ENCODE measurements around the gene ZFX. TPM values are rescaled to one million over a fixed set of nuclear protein-coding genes. Genes with fewer than 3 reads are reported as not detected.
"Not testable (repeated sequence)": the region's sequence is repeated elsewhere in the genome, so short reads cannot be mapped to it uniquely, and the experiment has no call there.

ZFX gene
- total and polyA plus RNA-seq, 11 donors = 6.4 to 70.5 (median 41.4) TPM

DNA sequence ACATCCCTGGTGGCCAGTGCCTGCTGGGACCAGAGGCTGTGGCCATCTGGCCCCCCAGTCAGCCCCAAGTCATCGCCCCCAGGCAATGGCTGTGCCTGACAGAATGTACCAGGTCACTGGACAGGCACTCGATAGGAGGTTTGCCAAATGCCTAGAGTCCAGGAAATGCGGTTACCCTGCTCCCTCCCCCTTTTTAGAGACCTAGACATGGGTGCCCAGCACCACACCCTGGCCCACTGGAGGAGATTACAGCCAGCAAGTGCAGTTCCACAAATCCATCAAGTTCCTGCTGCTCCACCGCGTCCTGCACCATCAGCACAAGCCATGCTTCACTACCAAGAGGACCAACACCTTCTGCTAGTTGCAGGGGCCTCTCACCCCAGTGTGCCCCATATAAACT is 16.2 kb upstream of the ZFX start:
- H3K4me3 ChIP-seq = no peak overlapping the region
- intact Hi-C loops (cut with DNase I) = no loop called here
- H3K36me3 ChIP-seq = no peaks in the 10 kb centered on the region
- no peaks in the 10 kb centered on the region for H3K4me1 ChIP-seq
- DNase-seq = no peak
- TF ChIP-seq POLR2A (IDR thresholded peaks at IDR 0.05) = no peak
- TF ChIP-seq, protein P1, sequence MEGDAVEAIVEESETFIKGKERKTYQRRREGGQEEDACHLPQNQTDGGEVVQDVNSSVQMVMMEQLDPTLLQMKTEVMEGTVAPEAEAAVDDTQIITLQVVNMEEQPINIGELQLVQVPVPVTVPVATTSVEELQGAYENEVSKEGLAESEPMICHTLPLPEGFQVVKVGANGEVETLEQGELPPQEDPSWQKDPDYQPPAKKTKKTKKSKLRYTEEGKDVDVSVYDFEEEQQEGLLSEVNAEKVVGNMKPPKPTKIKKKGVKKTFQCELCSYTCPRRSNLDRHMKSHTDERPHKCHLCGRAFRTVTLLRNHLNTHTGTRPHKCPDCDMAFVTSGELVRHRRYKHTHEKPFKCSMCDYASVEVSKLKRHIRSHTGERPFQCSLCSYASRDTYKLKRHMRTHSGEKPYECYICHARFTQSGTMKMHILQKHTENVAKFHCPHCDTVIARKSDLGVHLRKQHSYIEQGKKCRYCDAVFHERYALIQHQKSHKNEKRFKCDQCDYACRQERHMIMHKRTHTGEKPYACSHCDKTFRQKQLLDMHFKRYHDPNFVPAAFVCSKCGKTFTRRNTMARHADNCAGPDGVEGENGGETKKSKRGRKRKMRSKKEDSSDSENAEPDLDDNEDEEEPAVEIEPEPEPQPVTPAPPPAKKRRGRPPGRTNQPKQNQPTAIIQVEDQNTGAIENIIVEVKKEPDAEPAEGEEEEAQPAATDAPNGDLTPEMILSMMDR (IDR thresholded peaks at IDR 0.05) = no peak
- H3K9me3 ChIP-seq = no peaks in the 10 kb centered on the region
- ATAC-seq = no peak
- no peak overlapping the region for H3K27ac ChIP-seq
- H3K27me3 ChIP-seq = peaks cover 0 to 15% (median 0%) of the 10 kb centered on the region in 9 donors
- 76 to 90% (median 87%) methylated on average over 3 to 5 of the region's 5 CpGs for WGBS, 4 donors

DNA sequence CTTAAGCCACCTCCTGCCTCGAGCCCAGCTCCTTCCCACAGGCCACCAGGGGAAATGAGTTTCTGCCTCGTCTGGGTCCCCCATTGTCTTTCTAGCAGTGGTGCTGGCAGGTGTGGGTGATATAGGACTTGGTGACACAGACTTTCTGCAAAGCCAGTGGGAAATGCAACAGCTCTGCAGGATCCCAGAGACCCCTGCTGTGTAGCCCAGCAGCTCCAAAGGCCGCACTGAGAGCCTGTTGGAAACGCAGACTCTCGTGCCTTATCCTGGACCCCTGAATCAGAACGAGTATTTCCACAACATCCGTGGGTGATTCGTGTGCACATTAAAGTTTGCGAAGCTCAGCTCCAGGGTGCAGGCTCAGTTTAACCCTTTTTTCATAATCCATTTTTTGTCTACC is 13.8 kb upstream of the ZFX start:
- intact Hi-C loops (cut with DNase I); H3K27ac ChIP-seq; H3K9me3 ChIP-seq; DNase-seq; ATAC-seq; H3K36me3 ChIP-seq; H3K4me3 ChIP-seq; H3K4me1 ChIP-seq: not testable (repeated sequence)
- 37 to 79% (median 50%) methylated on average over 4 to 7 of the region's 9 CpGs for WGBS, 4 donors
- peaks cover 0 to 15% (median 0%) of the 10 kb centered on the region in 9 donors for H3K27me3 ChIP-seq

DNA sequence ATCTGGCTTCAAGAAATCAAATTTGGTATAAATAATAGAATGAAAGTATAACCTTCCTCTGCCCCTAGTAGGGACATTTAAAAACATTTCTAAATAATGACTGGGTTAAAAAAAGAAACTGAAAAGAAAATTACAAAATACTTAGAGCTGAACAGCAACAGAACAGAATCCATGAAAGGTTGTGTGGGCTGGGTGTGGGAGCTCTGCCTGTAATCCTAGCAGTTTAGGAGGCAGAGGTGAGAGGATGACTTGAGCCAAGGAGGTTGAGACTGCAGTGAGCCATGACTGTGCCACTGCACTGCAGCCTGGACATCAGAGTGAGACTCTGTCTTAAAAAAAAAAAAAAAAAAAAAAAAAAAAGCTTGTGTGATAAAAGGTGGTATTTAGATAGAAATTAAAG is 12.3 kb upstream of the ZFX start:
- H3K9me3 ChIP-seq = no peaks in the 10 kb centered on the region
- DNase-seq (no peak), ATAC-seq (no peak)
- no peak overlapping the region for H3K4me3 ChIP-seq
- peaks cover 0 to 7% (median 0%) of the 10 kb centered on the region in 9 donors for H3K27me3 ChIP-seq
- TF ChIP-seq, protein P1 (IDR thresholded peaks at IDR 0.05) = no peak
- no peak for TF ChIP-seq POLR2A (IDR thresholded peaks at IDR 0.05)
- no peaks in the 10 kb centered on the region for H3K36me3 ChIP-seq
- no peak overlapping the region for H3K27ac ChIP-seq
- intact Hi-C loops (cut with DNase I) = no loop called here
- no peaks in the 10 kb centered on the region for H3K4me1 ChIP-seq

DNA sequence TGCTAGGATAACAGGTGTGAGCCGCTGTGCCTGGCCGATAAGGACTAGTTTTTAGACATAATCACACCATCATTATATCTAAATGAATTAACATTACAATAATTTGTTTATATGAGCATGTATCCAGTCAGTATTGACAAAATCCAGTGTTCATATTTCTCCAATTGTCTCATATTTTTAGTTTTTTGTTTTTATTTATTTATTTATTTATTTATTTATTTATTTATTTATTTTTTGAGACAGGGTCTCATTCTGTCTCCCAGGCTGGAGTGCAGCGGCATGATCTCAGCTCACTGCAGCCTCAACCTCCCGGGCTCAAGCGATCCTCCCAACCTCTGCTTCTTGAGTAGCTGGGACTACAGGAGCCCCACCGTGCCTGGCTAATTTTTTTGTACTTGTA is 5.5 kb upstream of the ZFX start:
- DNase-seq, H3K27ac ChIP-seq, ATAC-seq, H3K36me3 ChIP-seq, H3K27me3 ChIP-seq, H3K9me3 ChIP-seq, H3K4me3 ChIP-seq: not testable (repeated sequence)
- intact Hi-C loops (cut with DNase I) = loop anchor here in 1 of 10 donors (10.0 kb wide), 1 partner anchor 59 kb away; no protein-coding TSS in a partner anchor
- WGBS, 4 donors = 94 to 99% (median 96%) methylated on average over 6 of the region's 6 CpGs
- peaks cover 0 to 34% (median 13%) of the 10 kb centered on the region in 12 donors for H3K4me1 ChIP-seq

DNA sequence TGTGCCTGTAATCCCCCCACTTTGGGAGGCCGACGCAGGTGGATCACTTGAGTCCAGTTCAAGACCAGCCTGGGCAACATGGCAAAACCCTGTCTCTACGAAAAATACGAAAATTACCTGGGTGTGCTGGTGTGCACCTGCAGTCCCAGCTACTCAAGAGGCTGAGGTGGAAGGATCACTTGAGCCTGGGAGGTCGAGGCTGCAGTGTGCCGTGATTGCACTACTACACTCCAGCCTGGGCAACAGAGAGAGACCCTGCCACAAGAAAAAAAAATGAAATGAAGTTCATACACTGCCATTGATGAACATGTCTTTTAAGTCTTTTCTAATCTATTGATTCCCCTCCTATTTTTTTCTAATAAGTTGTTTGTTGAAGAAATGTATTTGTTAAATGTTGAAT is 5.0 kb upstream of the ZFX start:
- WGBS, 4 donors = 92 to 97% (median 95%) methylated on average over 6 of the region's 6 CpGs
- Histone ChIP-seq H3K9me3 (no peaks in the 10 kb centered on the region), H3K27me3 (peaks cover 0 to 2% (median 0%) of the 10 kb centered on the region in 9 donors), H3K4me3 (no peak overlapping the region), H3K4me1 (peaks cover 0 to 34% (median 13%) of the 10 kb centered on the region in 12 donors), H3K36me3 (no peaks in the 10 kb centered on the region), H3K27ac (no peak overlapping the region)
- ATAC-seq = no peak
- TF ChIP-seq, protein P1 (IDR thresholded peaks at IDR 0.05) = no peak
- no peak for TF ChIP-seq POLR2A (IDR thresholded peaks at IDR 0.05)
- intact Hi-C loops (cut with DNase I) = loop anchor here in 1 of 10 donors (10.0 kb wide), 1 partner anchor 60 kb away; no protein-coding TSS in a partner anchor
- no peak for DNase-seq

Measured in heart left ventricle (tissue), 16 donors.